HUES64 (cell line): ENCODE data around the gene PHETA1.

Experiments used
- H3K27ac ChIP-seq: 2 replicates; pipeline ENCODE4 v1.7.0; 2013; ENCODE audit warnings: low read depth, low read length, inconsistent platforms
- H3K27me3 ChIP-seq: 2 replicates; pipeline ENCODE4 v1.6.1; 2013; ENCODE audit warnings: mild to moderate bottlenecking, low read length; ENCODE audit not compliant: insufficient read depth
- H3K36me3 ChIP-seq: 2 replicates; pipeline ENCODE4 v1.6.1; 2013; ENCODE audit warnings: mild to moderate bottlenecking, low read length; ENCODE audit not compliant: insufficient read depth
- H3K4me1 ChIP-seq: 2 replicates; pipeline ENCODE4 v1.6.1; 2013; ENCODE audit warnings: mild to moderate bottlenecking, low read length, moderate library complexity; ENCODE audit not compliant: insufficient read depth
- H3K4me3 ChIP-seq: 2 replicates; pipeline ENCODE4 v1.5.1; 2013; ENCODE audit warnings: mild to moderate bottlenecking, low read length, moderate library complexity
- H3K9ac ChIP-seq: 2 replicates; pipeline ENCODE4 v1.6.1; 2013; ENCODE audit warnings: mild to moderate bottlenecking, low read depth, low read length
- H3K9me3 ChIP-seq: 2 replicates; pipeline ENCODE4 v1.6.1; 2013; ENCODE audit warnings: low read depth, low read length; ENCODE audit not compliant: insufficient read depth
- WGBS: fragments of 150-250, 120-280 bp; methylation state at CpG from one replicate; pipeline ENCODE4 v1.1.7; 2013; ENCODE audit warnings: missing lambda C conversion rate; 5-methylcytosine and 5-hydroxymethylcytosine counted together

Gene PHETA1

GRCh38 chr12:111366583-111366982 is 2.3 kb downstream of the PHETA1 start:
- 97% methylated on average over 1 of the region's 2 CpGs for WGBS
- Histone ChIP-seq H3K9ac (no peak overlapping the region), H3K27ac (no peak overlapping the region)

GRCh38 chr12:111366075-111366474 is 2.8 kb downstream of the PHETA1 start:
- Histone ChIP-seq H3K27me3 (peaks cover 14% of the 10 kb centered on the region), H3K4me3 (no peak overlapping the region), H3K27ac (no peak overlapping the region), H3K4me1 (no peaks in the 10 kb centered on the region), H3K36me3 (no peaks in the 10 kb centered on the region), H3K9ac (no peak overlapping the region), H3K9me3 (no peaks in the 10 kb centered on the region)
- WGBS: 95% methylated on average over 10 of the region's 10 CpGs

More at GRCh38 chr12:111366583-111366982, 2.3 kb downstream of the PHETA1 start:
- peaks cover 14% of the 10 kb centered on the region for H3K27me3 ChIP-seq
- no peaks in the 10 kb centered on the region for H3K9me3 ChIP-seq
- no peaks in the 10 kb centered on the region for H3K36me3 ChIP-seq
- no peak overlapping the region for H3K4me3 ChIP-seq
- no peaks in the 10 kb centered on the region for H3K4me1 ChIP-seq

- Histone ChIP-seq H3K9me3 (no peaks in the 10 kb centered on the region), H3K9ac (no peak overlapping the region), H3K4me1 (no peaks in the 10 kb centered on the region), H3K4me3 (no peak overlapping the region), H3K27ac (no peak overlapping the region), H3K36me3 (no peaks in the 10 kb centered on the region), H3K27me3 (peaks cover 12% of the 10 kb centered on the region)
- 96% methylated on average over 3 of the region's 3 CpGs for WGBS
These were observed 5.3 kb downstream of the PHETA1 start for GRCh38 chr12:111363578-111363977.

DNA sequence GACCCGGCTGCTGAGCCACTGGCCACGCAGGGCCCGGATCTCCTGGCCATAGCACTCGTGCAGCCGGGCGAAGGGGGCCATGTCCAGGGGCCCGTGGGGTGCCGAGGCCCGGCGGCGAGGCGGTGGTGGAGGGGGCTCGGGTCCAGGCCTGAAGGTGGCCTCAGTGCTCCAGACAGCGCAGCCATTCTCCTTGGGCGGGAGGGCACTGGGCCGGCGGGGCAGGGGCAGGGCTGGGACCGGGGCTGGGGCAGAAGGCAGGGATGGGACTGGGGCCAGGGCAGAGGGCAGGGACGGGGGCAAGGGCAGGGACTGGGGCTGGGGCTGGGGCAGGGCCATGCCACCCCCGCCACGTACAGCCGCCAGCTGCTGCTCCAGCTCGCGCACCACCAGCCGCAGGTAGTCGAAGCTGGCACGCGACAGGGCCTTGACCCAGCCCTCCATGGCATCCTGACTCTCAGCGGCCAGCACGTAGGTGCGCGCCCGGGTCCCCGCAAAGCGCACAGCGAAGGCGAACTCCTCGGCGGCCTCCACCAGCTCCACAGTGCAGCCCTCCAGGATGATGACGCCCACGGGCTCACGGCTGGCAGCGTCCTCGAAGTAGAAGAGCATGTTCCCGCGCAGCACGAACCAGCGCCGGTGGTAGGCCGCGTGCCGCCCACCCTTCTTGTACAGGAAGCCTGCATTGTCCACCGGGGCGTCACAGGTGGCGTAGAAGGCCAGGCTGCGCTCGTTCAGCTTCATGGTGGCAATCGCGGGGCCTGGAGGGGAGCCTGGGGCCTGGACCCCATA is 6.0 kb downstream of the PHETA1 start:
- H3K9ac ChIP-seq: no peak overlapping the region
- H3K27ac ChIP-seq: no peak overlapping the region
- H3K4me1 ChIP-seq: no peaks in the 10 kb centered on the region
- H3K9me3 ChIP-seq: no peaks in the 10 kb centered on the region
- no peaks in the 10 kb centered on the region for H3K36me3 ChIP-seq
- no peak overlapping the region for H3K4me3 ChIP-seq
- peaks cover 5% of the 10 kb centered on the region; the same call in 1 of the 2 replicates for H3K27me3 ChIP-seq
- WGBS: 96% methylated on average over 59 of the region's 59 CpGs

GRCh38 chr12:111361717-111362576 is 6.9 kb downstream of the PHETA1 start:
- WGBS: 87% methylated on average over 18 of the region's 18 CpGs
- Histone ChIP-seq H3K36me3 (no peaks in the 10 kb centered on the region), H3K9me3 (no peaks in the 10 kb centered on the region), H3K4me3 (no peak overlapping the region), H3K9ac (no peak overlapping the region; the same call in 1 of the 2 replicates), H3K4me1 (no peaks in the 10 kb centered on the region), H3K27ac (no peak overlapping the region), H3K27me3 (no peaks in the 10 kb centered on the region)

- H3K9me3 ChIP-seq: no peaks in the 10 kb centered on the region
- no peaks in the 10 kb centered on the region for H3K36me3 ChIP-seq
- H3K4me3 ChIP-seq: no peak overlapping the region
- WGBS: 90% methylated on average over 13 of the region's 13 CpGs
- H3K9ac ChIP-seq: no peak overlapping the region
- no peak overlapping the region for H3K27ac ChIP-seq
- H3K27me3 ChIP-seq: no peaks in the 10 kb centered on the region
- no peaks in the 10 kb centered on the region for H3K4me1 ChIP-seq
These were observed 7.7 kb downstream of the PHETA1 start for GRCh38 chr12:111361073-111361716.

GRCh38 chr12:111360325-111360930 is 8.5 kb downstream of the PHETA1 start:
- Histone ChIP-seq H3K9me3 (no peaks in the 10 kb centered on the region), H3K27me3 (no peaks in the 10 kb centered on the region), H3K4me3 (no peak overlapping the region), H3K27ac (no peak overlapping the region), H3K36me3 (no peaks in the 10 kb centered on the region), H3K4me1 (no peaks in the 10 kb centered on the region), H3K9ac (no peak overlapping the region)
- 89% methylated on average over 9 of the region's 9 CpGs for WGBS

- Histone ChIP-seq H3K4me3 (no peak overlapping the region), H3K27ac (no peak overlapping the region), H3K4me1 (no peaks in the 10 kb centered on the region), H3K27me3 (no peaks in the 10 kb centered on the region), H3K9ac (no peak overlapping the region), H3K9me3 (no peaks in the 10 kb centered on the region), H3K36me3 (no peaks in the 10 kb centered on the region)
- 90% methylated on average over 5 of the region's 5 CpGs for WGBS
These were observed 9.0 kb downstream of the PHETA1 start for GRCh38 chr12:111359914-111360276.

DNA sequence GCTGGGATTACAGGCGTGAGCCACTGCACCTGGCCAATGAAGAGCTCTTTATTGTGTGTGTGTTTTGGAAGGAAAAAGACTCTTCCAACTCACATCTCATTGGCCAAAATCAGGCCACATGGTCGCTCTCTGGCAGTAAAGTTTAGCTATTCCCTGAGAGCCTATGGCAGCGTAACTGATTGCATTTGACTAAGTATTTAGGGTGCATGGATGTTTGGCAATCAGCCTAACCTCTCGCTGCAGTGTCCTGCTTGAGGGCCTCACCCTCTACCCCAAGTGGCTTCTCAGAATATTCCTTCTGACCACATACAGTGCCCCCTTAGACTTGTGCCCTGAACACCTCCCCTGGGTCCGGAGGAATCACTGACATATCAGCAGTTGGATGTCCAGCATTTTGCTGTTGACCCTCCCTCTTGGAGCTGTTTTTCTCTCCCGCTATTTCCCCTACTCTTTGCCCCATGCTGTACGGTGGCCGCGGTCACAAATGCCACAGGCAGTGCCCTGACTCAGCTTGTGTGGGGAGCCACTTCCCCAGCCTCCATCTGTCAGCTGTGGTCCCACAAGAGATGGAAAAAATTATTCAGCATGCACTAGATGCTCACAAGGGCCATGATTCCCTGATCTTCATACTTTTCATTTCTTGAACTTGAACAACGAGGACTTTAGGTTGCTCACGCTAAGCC is 9.5 kb downstream of the PHETA1 start:
- H3K9me3 ChIP-seq: no peaks in the 10 kb centered on the region
- no peak overlapping the region for H3K9ac ChIP-seq

DNA sequence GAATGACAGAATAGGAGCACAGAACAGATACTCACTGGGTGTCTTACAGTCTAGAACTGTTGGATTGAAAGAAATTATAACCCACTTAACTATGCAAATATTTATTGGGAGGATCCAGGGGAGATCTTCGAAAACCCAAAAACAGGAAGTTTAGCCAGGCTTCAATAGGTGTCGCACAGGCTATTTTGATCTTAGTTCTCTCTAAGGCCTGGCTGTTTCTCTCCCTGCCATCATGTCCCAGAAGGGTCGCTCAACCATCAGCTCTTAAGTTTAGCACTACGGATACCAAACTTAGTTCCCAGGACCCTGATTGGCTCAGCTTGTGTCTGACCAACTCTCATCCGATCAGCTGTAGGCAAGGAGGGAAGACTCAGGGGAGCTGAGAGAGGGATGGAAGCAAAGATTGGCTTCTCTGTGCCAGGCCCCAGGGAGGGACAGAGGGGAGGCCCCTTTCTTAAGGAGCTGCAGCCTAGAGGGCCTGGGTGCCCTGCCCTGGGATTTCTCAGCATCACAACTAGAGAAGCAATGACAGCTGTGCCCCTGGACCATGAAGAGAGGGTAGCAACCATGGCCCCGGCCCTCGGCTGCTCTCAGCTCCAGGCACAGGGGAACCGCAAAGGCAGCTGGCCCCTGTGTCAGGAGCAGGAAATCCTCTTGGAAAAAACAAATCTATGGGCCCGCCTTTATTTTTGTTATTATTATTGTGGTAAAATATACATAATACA is 13.5 kb downstream of the PHETA1 start:
- Histone ChIP-seq H3K36me3 (no peaks in the 10 kb centered on the region), H3K27ac (no peak overlapping the region), H3K27me3 (no peaks in the 10 kb centered on the region), H3K9me3 (no peaks in the 10 kb centered on the region), H3K4me1 (no peaks in the 10 kb centered on the region), H3K9ac (no peak overlapping the region), H3K4me3 (no peak overlapping the region)
- 92% methylated on average over 8 of the region's 9 CpGs for WGBS

More for the DNA sequence above, 9.5 kb downstream of the PHETA1 start:
- H3K4me1 ChIP-seq: no peaks in the 10 kb centered on the region
- 90% methylated on average over 11 of the region's 11 CpGs for WGBS
- no peak overlapping the region for H3K4me3 ChIP-seq
- no peak overlapping the region for H3K27ac ChIP-seq
- H3K27me3 ChIP-seq: no peaks in the 10 kb centered on the region
- no peaks in the 10 kb centered on the region for H3K36me3 ChIP-seq
